SJCRH30 (cell line): ENCODE data around the gene DDC. TPM values are rescaled to one million over a fixed set of nuclear protein-coding genes. Genes with fewer than 3 reads are reported as not detected.
"Not testable (repeated sequence)": the region's sequence is repeated elsewhere in the genome, so short reads cannot be mapped to it uniquely, and the experiment has no call there.

Source experiments
- DNase-seq, 2 experiments: peaks; one replicate each; pipeline ENCODE4 v3.0.0-alpha.2; 2015 to 2020
- H3K27ac ChIP-seq: fragments of 250-450 bp; sonication (Bioruptor Pico); 2 replicates; pipeline ENCODE4 v1.5.1; 2020; ENCODE audit warnings: mild to moderate bottlenecking, moderate library complexity
- H3K27me3 ChIP-seq: fragments of 250-450 bp; sonication (Bioruptor Pico); 2 replicates; pipeline ENCODE4 v1.5.1; 2020; ENCODE audit warnings: mild to moderate bottlenecking, moderate library complexity
- H3K36me3 ChIP-seq: fragments of 250-450 bp; sonication (Bioruptor Pico); 2 replicates; pipeline ENCODE4 v1.5.1; 2020; ENCODE audit warnings: mild to moderate bottlenecking, moderate library complexity
- H3K4me1 ChIP-seq: fragments of 250-450 bp; sonication (Bioruptor Pico); 2 replicates; pipeline ENCODE4 v1.5.1; 2020; ENCODE audit warnings: mild to moderate bottlenecking, moderate library complexity
- H3K4me3 ChIP-seq: fragments of 250-450 bp; sonication (Bioruptor Pico); 2 replicates; pipeline ENCODE4 v1.5.1; 2020; ENCODE audit warnings: mild to moderate bottlenecking, moderate library complexity
- H3K9me3 ChIP-seq: fragments of 250-450 bp; sonication (Bioruptor Pico); replicated peaks from 2 replicates; pipeline ENCODE4 v1.5.1; 2020; ENCODE audit warnings: mild to moderate bottlenecking, moderate library complexity
- total RNA-seq: library from RNA; depleted of rRNA; stranded (reverse); fragments of >200 nt; shearing (Covaris generic); gene quantifications from 2 replicates; pipeline ENCODE4 v1.2.3, GENCODE V29; 2014

DDC gene
- total RNA-seq, 1 experiment from 2014 or later: not detected

DNA sequence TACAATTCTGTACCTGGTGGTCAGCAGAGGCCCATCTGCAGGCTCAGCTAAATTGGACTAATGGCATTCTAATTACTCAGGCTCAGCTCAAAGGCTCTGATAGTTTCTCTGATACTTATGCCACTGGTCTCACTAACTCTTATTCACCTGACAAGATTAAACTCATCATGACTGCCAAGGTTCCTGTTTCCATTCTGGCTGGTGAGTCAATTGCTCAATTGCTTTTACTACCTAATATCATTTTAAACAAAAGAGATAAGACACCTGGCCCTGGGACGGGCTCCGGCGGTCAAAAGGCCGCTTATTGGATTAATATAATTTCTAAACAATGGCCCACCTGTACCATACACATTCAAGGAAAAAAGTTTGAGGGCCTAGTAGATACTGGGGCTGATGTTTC is 12.9 kb upstream of the DDC start:
- not testable (repeated sequence) for H3K27ac ChIP-seq, H3K36me3 ChIP-seq, H3K27me3 ChIP-seq, DNase-seq, H3K9me3 ChIP-seq, H3K4me3 ChIP-seq, H3K4me1 ChIP-seq

GRCh38 chr7:50577569-50577968 is 12.4 kb upstream of the DDC start:
- no peak for DNase-seq
- H3K9me3 ChIP-seq: no peaks in the 10 kb centered on the region
- no peaks in the 10 kb centered on the region for H3K4me1 ChIP-seq
- no peak overlapping the region for H3K4me3 ChIP-seq
- no peaks in the 10 kb centered on the region for H3K36me3 ChIP-seq
- H3K27ac ChIP-seq: no peak overlapping the region
- H3K27me3 ChIP-seq: no peaks in the 10 kb centered on the region

DNA sequence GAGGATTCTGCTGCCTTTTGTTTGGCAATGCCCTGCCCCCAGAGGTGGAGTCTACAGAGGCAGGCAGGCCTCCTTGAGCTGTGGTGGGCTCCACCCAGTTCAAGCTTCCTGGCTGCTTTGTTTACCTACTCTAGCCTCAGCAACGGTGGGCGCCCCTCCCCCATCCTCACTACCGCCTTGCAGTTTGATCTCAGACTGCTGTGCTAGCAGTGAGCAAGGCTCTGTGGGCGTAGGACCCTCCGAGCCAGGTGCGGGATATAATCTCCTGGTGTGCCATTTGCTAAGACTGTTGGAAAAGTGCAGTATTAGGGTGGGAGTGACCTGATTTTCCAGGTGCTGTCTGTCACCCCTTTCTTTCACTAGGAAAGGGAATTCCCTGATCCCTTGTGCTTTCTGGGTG is 11.2 kb upstream of the DDC start:
- H3K4me3 ChIP-seq, H3K27me3 ChIP-seq, H3K36me3 ChIP-seq, H3K9me3 ChIP-seq, DNase-seq, H3K27ac ChIP-seq, H3K4me1 ChIP-seq: not testable (repeated sequence)

DNA sequence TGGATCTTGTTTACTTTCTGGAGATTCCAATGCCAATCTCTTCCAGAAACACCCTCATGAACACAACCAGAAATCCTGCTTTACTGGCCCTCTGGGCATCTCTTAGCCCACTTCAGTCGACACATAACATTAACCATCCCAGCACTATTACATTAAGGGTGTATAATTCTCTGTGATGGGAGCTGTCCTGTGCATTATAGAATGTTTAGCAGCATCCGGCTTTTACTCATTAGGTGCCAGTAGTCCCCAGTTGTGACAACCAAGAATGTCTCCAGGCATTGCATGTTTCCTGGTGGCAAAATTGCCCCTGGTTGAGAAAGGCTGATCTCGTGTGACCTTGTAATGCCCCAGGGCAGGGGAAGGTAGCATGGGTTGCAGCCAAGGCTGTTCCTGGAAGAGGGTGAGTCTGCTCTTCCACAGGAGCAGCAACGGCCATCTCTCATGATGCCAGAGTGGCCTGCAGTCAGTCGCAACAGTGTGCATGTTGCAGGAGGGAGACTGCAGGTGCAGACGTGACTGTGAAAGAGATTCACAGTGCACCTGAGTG is 2.6 kb upstream of the DDC start:
- no peaks in the 10 kb centered on the region for H3K36me3 ChIP-seq
- no peak overlapping the region for H3K4me3 ChIP-seq
- no peak for DNase-seq
- no peak overlapping the region for H3K27ac ChIP-seq
- H3K9me3 ChIP-seq: no peaks in the 10 kb centered on the region
- no peaks in the 10 kb centered on the region for H3K4me1 ChIP-seq
- H3K27me3 ChIP-seq: no peaks in the 10 kb centered on the region

DNA sequence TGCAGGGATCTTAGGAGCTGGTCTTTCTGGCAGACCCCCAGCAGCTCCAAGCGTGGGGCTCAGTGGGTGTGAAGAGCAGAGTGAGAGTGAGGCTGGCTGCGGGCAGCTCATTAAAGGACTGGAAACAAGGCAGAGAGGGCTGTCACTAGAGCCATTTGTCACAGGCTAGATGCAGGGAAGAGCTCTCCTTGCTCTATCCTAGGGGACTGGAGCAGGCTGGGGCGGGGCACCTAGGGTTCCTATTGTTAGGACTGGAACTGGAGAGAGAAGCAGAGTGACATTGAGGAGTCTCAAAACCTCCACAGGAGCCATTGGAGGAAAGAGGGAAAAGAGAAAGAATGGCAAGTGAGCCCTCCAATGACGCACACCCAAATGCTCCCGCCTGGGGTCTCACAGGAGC is 772 bp upstream of the DDC start:
- Histone ChIP-seq H3K36me3 (no peaks in the 10 kb centered on the region), H3K9me3 (no peaks in the 10 kb centered on the region), H3K4me3 (no peak overlapping the region), H3K4me1 (no peaks in the 10 kb centered on the region), H3K27me3 (no peaks in the 10 kb centered on the region), H3K27ac (no peak overlapping the region)
- DNase-seq: no peak

DNA sequence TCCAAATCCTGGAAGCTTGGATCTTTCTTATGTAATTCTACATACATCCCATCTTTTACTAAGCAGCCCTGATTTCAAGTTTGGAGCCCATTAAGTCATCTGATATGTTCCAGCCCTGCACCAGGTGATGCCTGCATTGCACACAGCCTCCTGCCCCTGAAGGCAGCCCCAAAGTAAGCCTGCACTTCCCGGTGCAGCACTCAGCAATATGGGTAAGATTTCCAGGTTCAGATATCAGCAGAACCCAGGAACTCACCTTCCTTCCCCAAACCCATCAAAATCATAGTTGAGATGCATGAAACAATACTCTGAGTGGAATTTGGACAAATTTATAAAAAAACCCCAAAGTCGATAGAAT is 333 bp upstream of the DDC start:
- Histone ChIP-seq H3K9me3 (no peaks in the 10 kb centered on the region), H3K4me1 (no peaks in the 10 kb centered on the region), H3K4me3 (no peak overlapping the region), H3K36me3 (no peaks in the 10 kb centered on the region), H3K27ac (no peak overlapping the region), H3K27me3 (no peaks in the 10 kb centered on the region)
- no peak for DNase-seq

- DNase-seq: no peak
- Histone ChIP-seq H3K9me3 (no peaks in the 10 kb centered on the region), H3K36me3 (no peaks in the 10 kb centered on the region), H3K27ac (no peak overlapping the region), H3K4me3 (no peak overlapping the region), H3K27me3 (0 out of 2 replicates have a peak, but pooled peaks cover 2% of the 10 kb centered on the region), H3K4me1 (no peaks in the 10 kb centered on the region)
Observed at GRCh38 chr7:50564171-50564570, 1.0 kb downstream of the DDC start.

DNA sequence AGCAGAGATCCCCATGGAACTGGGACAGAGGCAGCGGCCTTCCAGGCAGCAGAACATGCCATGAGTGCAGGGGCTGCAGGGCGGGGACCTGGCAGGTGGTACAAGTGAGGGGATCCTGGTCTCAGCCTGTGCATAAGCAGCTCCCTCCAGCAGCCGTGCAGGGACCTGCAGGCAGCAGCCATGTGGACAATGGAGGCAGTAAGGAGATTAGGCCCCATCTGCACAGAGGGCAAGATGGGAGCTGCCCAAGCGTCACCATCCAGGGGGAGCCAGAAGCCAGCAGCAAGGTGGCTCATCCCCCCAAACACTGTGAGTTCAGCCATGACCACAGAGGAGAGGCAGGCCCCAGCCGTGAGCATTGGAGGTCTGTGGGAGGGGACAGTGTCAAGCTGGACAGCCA is 3.1 kb downstream of the DDC start:
- H3K36me3 ChIP-seq: no peaks in the 10 kb centered on the region
- no peaks in the 10 kb centered on the region for H3K9me3 ChIP-seq
- H3K27ac ChIP-seq: no peak overlapping the region
- H3K4me3 ChIP-seq: no peak overlapping the region
- H3K4me1 ChIP-seq: no peaks in the 10 kb centered on the region
- H3K27me3 ChIP-seq: peaks cover 7% of the 10 kb centered on the region; the same call in 1 of the 2 replicates
- DNase-seq: no peak

DNA sequence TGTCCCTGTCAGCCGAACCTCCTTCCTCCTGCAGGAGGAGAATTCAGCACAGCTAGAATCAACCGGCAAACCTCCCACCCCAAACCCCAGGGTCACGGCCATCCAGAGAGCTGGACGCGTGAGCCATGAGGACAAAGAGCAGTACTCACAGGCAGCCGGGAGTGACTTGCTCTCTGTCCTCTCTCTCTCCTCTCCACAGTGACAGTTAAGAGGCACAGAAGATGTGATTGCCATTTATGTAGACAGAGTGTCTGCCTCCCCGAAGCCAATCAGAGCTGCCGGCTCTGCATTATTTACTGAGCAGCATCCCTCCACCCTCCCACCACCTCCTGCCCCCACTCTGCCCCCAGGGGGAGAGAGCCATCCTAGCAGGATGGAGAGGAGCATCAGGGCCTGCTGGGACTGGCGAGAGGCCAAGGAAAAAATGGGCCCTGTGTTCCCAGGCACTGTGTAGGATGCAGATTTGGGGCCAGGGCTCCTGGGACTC is 4.3 kb downstream of the DDC start:
- H3K4me1 ChIP-seq: no peaks in the 10 kb centered on the region
- H3K4me3 ChIP-seq: no peak overlapping the region
- H3K27me3 ChIP-seq: peaks cover 7% of the 10 kb centered on the region; the same call in 1 of the 2 replicates
- H3K9me3 ChIP-seq: no peaks in the 10 kb centered on the region
- no peaks in the 10 kb centered on the region for H3K36me3 ChIP-seq
- H3K27ac ChIP-seq: no peak overlapping the region
- DNase-seq: no peak

DNA sequence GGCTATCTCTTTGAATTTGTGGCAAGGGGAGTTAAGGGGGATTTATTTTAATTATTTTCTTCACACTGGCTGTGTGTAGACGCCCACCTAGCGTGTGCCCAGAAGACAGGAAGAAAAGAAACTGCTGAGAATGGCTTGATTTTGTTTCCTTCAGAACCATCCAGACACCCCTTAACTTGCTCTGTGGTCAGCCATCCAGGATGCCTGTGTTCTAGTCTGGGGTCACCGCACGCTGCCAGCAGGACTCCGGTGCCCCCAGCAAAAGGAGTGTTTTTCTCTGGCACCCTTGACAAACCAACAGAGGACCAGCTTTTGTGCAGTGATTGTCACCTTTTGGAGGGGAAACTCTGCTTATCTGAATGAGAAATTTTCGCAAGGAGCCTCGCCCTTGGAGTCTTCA is 5.3 kb downstream of the DDC start:
- Histone ChIP-seq H3K36me3 (no peaks in the 10 kb centered on the region), H3K27ac (no peak overlapping the region), H3K4me1 (no peaks in the 10 kb centered on the region), H3K9me3 (no peaks in the 10 kb centered on the region), H3K4me3 (no peak overlapping the region), H3K27me3 (peaks cover 7% of the 10 kb centered on the region; the same call in 1 of the 2 replicates)
- no peak for DNase-seq

- H3K27me3 ChIP-seq: peaks cover 11% of the 10 kb centered on the region; the same call in 1 of the 2 replicates
- no peak overlapping the region for H3K27ac ChIP-seq
- H3K4me3 ChIP-seq: no peak overlapping the region
- no peaks in the 10 kb centered on the region for H3K36me3 ChIP-seq
- no peak for DNase-seq
- H3K4me1 ChIP-seq: no peaks in the 10 kb centered on the region
- no peaks in the 10 kb centered on the region for H3K9me3 ChIP-seq
Observed at GRCh38 chr7:50558294-50559053, 6.7 kb downstream of the DDC start.

DNA sequence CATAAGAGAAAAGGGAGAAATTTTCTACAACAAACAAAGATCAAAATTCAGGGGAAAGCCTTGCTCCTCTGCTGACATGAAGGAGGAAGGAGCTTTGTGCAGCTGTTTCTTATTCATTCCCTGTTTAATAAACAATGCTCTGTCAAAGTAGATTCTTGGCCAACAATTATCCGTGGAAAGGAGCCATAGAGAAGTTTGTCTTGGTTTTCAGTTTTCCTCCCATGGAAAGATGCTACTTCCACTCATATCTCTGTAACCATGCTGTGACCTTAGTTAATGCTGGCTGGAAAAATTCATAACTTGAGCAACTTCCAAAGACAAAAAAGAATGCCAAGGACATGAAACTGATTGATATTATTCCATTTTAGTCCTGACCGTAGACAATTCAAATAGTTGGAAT is 8.1 kb downstream of the DDC start:
- no peaks in the 10 kb centered on the region for H3K36me3 ChIP-seq
- no peaks in the 10 kb centered on the region for H3K9me3 ChIP-seq
- H3K27ac ChIP-seq: no peak overlapping the region
- peaks cover 11% of the 10 kb centered on the region; the same call in 1 of the 2 replicates for H3K27me3 ChIP-seq
- no peaks in the 10 kb centered on the region for H3K4me1 ChIP-seq
- H3K4me3 ChIP-seq: no peak overlapping the region
- no peak for DNase-seq

GRCh38 chr7:50556247-50556991 is 8.8 kb downstream of the DDC start:
- no peaks in the 10 kb centered on the region for H3K9me3 ChIP-seq
- no peaks in the 10 kb centered on the region for H3K36me3 ChIP-seq
- H3K27ac ChIP-seq: no peak overlapping the region
- no peaks in the 10 kb centered on the region for H3K4me1 ChIP-seq
- peaks cover 11% of the 10 kb centered on the region; the same call in 1 of the 2 replicates for H3K27me3 ChIP-seq
- no peak for DNase-seq
- no peak overlapping the region for H3K4me3 ChIP-seq

DNA sequence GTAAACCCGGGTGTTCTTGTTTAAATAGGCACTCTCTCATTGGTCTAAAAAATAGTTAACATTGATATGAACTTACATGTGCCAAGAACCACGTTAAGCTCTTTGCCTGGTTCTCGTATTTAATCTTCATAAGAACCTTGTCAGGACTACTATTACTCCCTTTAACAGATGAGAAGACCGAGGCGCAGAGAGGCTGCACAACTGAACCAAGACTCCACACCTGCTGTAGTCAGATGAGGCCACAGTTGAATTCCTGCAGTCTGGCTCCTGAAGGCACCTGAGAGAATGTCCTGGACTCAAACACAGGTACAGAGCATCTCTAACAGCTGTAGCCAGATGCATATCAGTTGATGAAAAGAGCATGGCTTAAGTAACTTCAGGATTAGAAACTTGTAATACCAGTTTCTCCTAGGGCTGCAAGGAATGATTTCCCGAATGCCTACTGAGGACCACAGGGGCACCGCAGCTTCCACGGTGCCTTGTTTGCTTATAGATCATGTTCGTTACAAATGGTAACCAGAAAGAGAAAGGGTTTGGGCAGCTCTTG is 9.5 kb downstream of the DDC start:
- Histone ChIP-seq H3K4me1 (no peaks in the 10 kb centered on the region), H3K27me3 (peaks cover 11% of the 10 kb centered on the region; the same call in 1 of the 2 replicates), H3K27ac (no peak overlapping the region), H3K36me3 (no peaks in the 10 kb centered on the region), H3K4me3 (no peak overlapping the region), H3K9me3 (no peaks in the 10 kb centered on the region)
- DNase-seq: no peak
